ENCODE data around the gene HMGCS2.

HMGCS2 gene

GRCh38 chr1:119703666-119704450 lies 64.8 kb downstream of the HMGCS2 start:
- no peaks in the 10 kb centered on the region for H4K20me1 ChIP-seq (ENCODE audit: insufficient read depth, low read length)
- H3K27ac ChIP-seq (ENCODE audit: low read length) = no peak overlapping the region
- H3K4me1 ChIP-seq (ENCODE audit: low read length) = no peaks in the 10 kb centered on the region
- TF ChIP-seq CTCF (IDR thresholded peaks at IDR 0.05; ENCODE audit: low read depth, low read length) (no peak), EZH2phosphoT487 (IDR thresholded peaks at IDR 0.05; ENCODE audit: low read depth) (no peak)
- no peak overlapping the region for H3K9ac ChIP-seq (ENCODE audit: low read length)
- no peak overlapping the region for H2AFZ ChIP-seq (ENCODE audit: low read depth, low read length)
- no peaks in the 10 kb centered on the region for H3K36me3 ChIP-seq (replicated peaks; ENCODE audit: low read depth, low read length)
- H3K4me3 ChIP-seq (ENCODE audit: low read length) = no peak overlapping the region
- no peaks in the 10 kb centered on the region for H3K79me2 ChIP-seq (ENCODE audit: low read length)
- peaks cover 8% of the 10 kb centered on the region; the same call in 1 of the 2 replicates for H3K9me3 ChIP-seq (ENCODE audit: insufficient read depth, low read length)
- H3K27me3 ChIP-seq (ENCODE audit: low read depth, low read length) = peaks cover 15% of the 10 kb centered on the region
- no peak overlapping the region for H3K4me2 ChIP-seq (ENCODE audit: low read length)

- no peak overlapping the region for H3K4me2 ChIP-seq (ENCODE audit: low read length)
- peaks cover 8% of the 10 kb centered on the region; the same call in 1 of the 2 replicates for H3K9me3 ChIP-seq (ENCODE audit: insufficient read depth, low read length)
- no peak overlapping the region for H3K4me3 ChIP-seq (ENCODE audit: low read length)
- H3K9ac ChIP-seq (ENCODE audit: low read length) = no peak overlapping the region
- H3K79me2 ChIP-seq (ENCODE audit: low read length) = no peaks in the 10 kb centered on the region
- no peaks in the 10 kb centered on the region for H3K4me1 ChIP-seq (ENCODE audit: low read length)
- H3K27me3 ChIP-seq (ENCODE audit: low read depth, low read length) = peaks cover 8% of the 10 kb centered on the region
- no peaks in the 10 kb centered on the region for H4K20me1 ChIP-seq (ENCODE audit: insufficient read depth, low read length)
- H2AFZ ChIP-seq (ENCODE audit: low read depth, low read length) = no peak overlapping the region
- no peaks in the 10 kb centered on the region for H3K36me3 ChIP-seq (replicated peaks; ENCODE audit: low read depth, low read length)
- TF ChIP-seq EZH2phosphoT487 (IDR thresholded peaks at IDR 0.05; ENCODE audit: low read depth) (no peak), CTCF (IDR thresholded peaks at IDR 0.05; ENCODE audit: low read depth, low read length) (no peak)
- no peak overlapping the region for H3K27ac ChIP-seq (ENCODE audit: low read length)
Measured at GRCh38 chr1:119702384-119702783, 66.3 kb downstream of the HMGCS2 start.

- no peak overlapping the region for H2AFZ ChIP-seq (ENCODE audit: low read depth, low read length)
- H3K27ac ChIP-seq (ENCODE audit: low read length) = no peak overlapping the region
- H3K9me3 ChIP-seq (ENCODE audit: insufficient read depth, low read length) = peaks cover 8% of the 10 kb centered on the region; the same call in 1 of the 2 replicates
- H3K4me1 ChIP-seq (ENCODE audit: low read length) = no peaks in the 10 kb centered on the region
- H3K36me3 ChIP-seq (replicated peaks; ENCODE audit: low read depth, low read length) = no peaks in the 10 kb centered on the region
- H3K9ac ChIP-seq (ENCODE audit: low read length) = no peak overlapping the region
- TF ChIP-seq EZH2phosphoT487 (IDR thresholded peaks at IDR 0.05; ENCODE audit: low read depth) (no peak), CTCF (IDR thresholded peaks at IDR 0.05; ENCODE audit: low read depth, low read length) (no peak)
- no peaks in the 10 kb centered on the region for H4K20me1 ChIP-seq (ENCODE audit: insufficient read depth, low read length)
- H3K4me3 ChIP-seq (ENCODE audit: low read length) = no peak overlapping the region
- H3K79me2 ChIP-seq (ENCODE audit: low read length) = no peaks in the 10 kb centered on the region
- H3K27me3 ChIP-seq (ENCODE audit: low read depth, low read length) = peaks cover 8% of the 10 kb centered on the region
- no peak overlapping the region for H3K4me2 ChIP-seq (ENCODE audit: low read length)
Measured at GRCh38 chr1:119701659-119702058, 67.0 kb downstream of the HMGCS2 start.

GRCh38 chr1:119700326-119700725 lies 68.4 kb downstream of the HMGCS2 start:
- no peak overlapping the region for H3K9ac ChIP-seq (ENCODE audit: low read length)
- H2AFZ ChIP-seq (ENCODE audit: low read depth, low read length) = no peak overlapping the region
- no peak overlapping the region for H3K4me3 ChIP-seq (ENCODE audit: low read length)
- H3K27ac ChIP-seq (ENCODE audit: low read length) = no peak overlapping the region
- H4K20me1 ChIP-seq (ENCODE audit: insufficient read depth, low read length) = no peaks in the 10 kb centered on the region
- no peak for TF ChIP-seq CTCF (IDR thresholded peaks at IDR 0.05; ENCODE audit: low read depth, low read length)
- no peak for TF ChIP-seq EZH2phosphoT487 (IDR thresholded peaks at IDR 0.05; ENCODE audit: low read depth)
- H3K4me1 ChIP-seq (ENCODE audit: low read length) = no peaks in the 10 kb centered on the region
- no peaks in the 10 kb centered on the region for H3K79me2 ChIP-seq (ENCODE audit: low read length)
- peaks cover 8% of the 10 kb centered on the region for H3K27me3 ChIP-seq (ENCODE audit: low read depth, low read length)
- peaks cover 8% of the 10 kb centered on the region; the same call in 1 of the 2 replicates for H3K9me3 ChIP-seq (ENCODE audit: insufficient read depth, low read length)
- H3K4me2 ChIP-seq (ENCODE audit: low read length) = no peak overlapping the region
- H3K36me3 ChIP-seq (replicated peaks; ENCODE audit: low read depth, low read length) = no peaks in the 10 kb centered on the region

Data from OCI-LY3 (cell line).